Activated B cell treated with CpG ODN at 0.5 μM for 24 hours (primary cell): ENCODE measurements around the gene FMOD. TPM values are rescaled to one million over a fixed set of nuclear protein-coding genes. Genes with fewer than 3 reads are reported as not detected.

ENCODE experiments used
- ATAC-seq: fragments of 200-7000 bp; cut with Tn5 transposase; one replicate; pipeline ENCODE4 v1.10.0; 2021; ENCODE audit warnings: low read depth, mild to moderate bottlenecking, moderate library complexity
- CTCF ChIA-PET: fragments of 350-600 bp; sonication (Branson Sonifier 250); formaldehyde crosslinking; loops from one replicate; lab custom pipeline; 2021; ENCODE audit warnings: antibody characterized with exemption; lab: Charles Lee
- POLR2A ChIA-PET: fragments of 350-600 bp; sonication (Branson Sonifier 250); formaldehyde crosslinking; loops from one replicate; lab custom pipeline; 2021; ENCODE audit warnings: antibody characterized with exemption; lab: Charles Lee
- DNase-seq: peaks from one replicate; pipeline ENCODE4 v3.0.0; 2022
- H3K27ac Mint-ChIP-seq: one replicate; pipeline ENCODE4 v1.8.0; 2020; ENCODE audit warnings: mixed read lengths
- H3K27me3 Mint-ChIP-seq: one replicate; pipeline ENCODE4 v1.8.0; 2021; ENCODE audit warnings: mixed read lengths
- H3K36me3 Mint-ChIP-seq: one replicate; pipeline ENCODE4 v1.8.0; 2021; ENCODE audit warnings: low read depth, mixed read lengths
- H3K4me1 Mint-ChIP-seq: one replicate; pipeline ENCODE4 v1.8.0; 2021; ENCODE audit warnings: mixed read lengths
- H3K4me3 Mint-ChIP-seq: one replicate; pipeline ENCODE4 v1.8.0; 2020; ENCODE audit warnings: mild to moderate bottlenecking, mixed read lengths
- H3K9me3 Mint-ChIP-seq: one replicate; pipeline ENCODE4 v1.8.0; 2020; ENCODE audit warnings: mixed read lengths
- CTCF ChIP-seq: fragments of 200-600 bp; IDR thresholded peaks from one replicate; pipeline ENCODE4 v1.8.0; 2022; ENCODE audit warnings: antibody characterized with exemption, mild to moderate bottlenecking
- intact Hi-C: fragments of 100-400 bp; cut with micrococcal nuclease; formaldehyde crosslinking; loops from one replicate; pipeline ENCODE4 v1.15.1; 2024
- total RNA-seq: library from RNA; stranded (reverse); gene quantifications from 2 replicates; pipeline ENCODE4 v1.2.3, GENCODE V29; 2022

FMOD gene
- total RNA-seq, 1 donor from 2014 or later = not detected

- Mint-ChIP-seq H3K36me3 (no peaks in the 10 kb centered on the region), H3K4me1 (peaks cover 53% of the 10 kb centered on the region), H3K9me3 (no peaks in the 10 kb centered on the region), H3K4me3 (peak overlapping the region; percentile 59), H3K27ac (peak overlapping the region; percentile 88), H3K27me3 (no peaks in the 10 kb centered on the region)
- intact Hi-C loops = loop anchor here (5.0 to 10.0 kb wide), 3 partner anchors 95 to 1217 kb away; partner anchors contain the start of gene PTPN7
- ATAC-seq = no peak
- CTCF ChIA-PET = interaction anchor here (0.7 to 4.0 kb wide), 3 partner anchors 41 to 343 kb away, joined by 3 to 31 read pairs (median 3); no protein-coding TSS in a partner anchor
- no peak for DNase-seq
- TF ChIP-seq CTCF = no peak
- POLR2A ChIA-PET = interaction anchor here (1.0 kb wide), 1 partner anchor 77 kb away, joined by 4 read pairs; the partner anchor contains the start of gene BTG2
These were observed 31.1 kb upstream of the FMOD start for GRCh38 chr1:203382026-203382425.

- intact Hi-C loops = loop anchor here (2.0 to 10.0 kb wide), 4 partner anchors 40 to 1216 kb away; partner anchors contain the start of gene PTPN7
- Mint-ChIP-seq H3K4me3 (peak overlapping the region; percentile 59), H3K27me3 (no peaks in the 10 kb centered on the region), H3K36me3 (no peaks in the 10 kb centered on the region), H3K4me1 (peaks cover 53% of the 10 kb centered on the region), H3K9me3 (no peaks in the 10 kb centered on the region), H3K27ac (peak overlapping the region; percentile 88)
- DNase-seq = no peak
- ChIA-PET POLR2A (interaction anchor here (0.6 to 1.4 kb wide), 8 partner anchors 21 to 374 kb away, joined by 3 to 6 read pairs (median 4); partner anchors contain the start of gene TMEM183A), CTCF (interaction anchor here (0.7 to 4.0 kb wide), 9 partner anchors 19 to 342 kb away, joined by 3 to 31 read pairs (median 4); no protein-coding TSS in a partner anchor)
- ATAC-seq = peak; percentile 89
- TF ChIP-seq CTCF = no peak
These were observed 30.3 kb upstream of the FMOD start for GRCh38 chr1:203381151-203381751.

DNA sequence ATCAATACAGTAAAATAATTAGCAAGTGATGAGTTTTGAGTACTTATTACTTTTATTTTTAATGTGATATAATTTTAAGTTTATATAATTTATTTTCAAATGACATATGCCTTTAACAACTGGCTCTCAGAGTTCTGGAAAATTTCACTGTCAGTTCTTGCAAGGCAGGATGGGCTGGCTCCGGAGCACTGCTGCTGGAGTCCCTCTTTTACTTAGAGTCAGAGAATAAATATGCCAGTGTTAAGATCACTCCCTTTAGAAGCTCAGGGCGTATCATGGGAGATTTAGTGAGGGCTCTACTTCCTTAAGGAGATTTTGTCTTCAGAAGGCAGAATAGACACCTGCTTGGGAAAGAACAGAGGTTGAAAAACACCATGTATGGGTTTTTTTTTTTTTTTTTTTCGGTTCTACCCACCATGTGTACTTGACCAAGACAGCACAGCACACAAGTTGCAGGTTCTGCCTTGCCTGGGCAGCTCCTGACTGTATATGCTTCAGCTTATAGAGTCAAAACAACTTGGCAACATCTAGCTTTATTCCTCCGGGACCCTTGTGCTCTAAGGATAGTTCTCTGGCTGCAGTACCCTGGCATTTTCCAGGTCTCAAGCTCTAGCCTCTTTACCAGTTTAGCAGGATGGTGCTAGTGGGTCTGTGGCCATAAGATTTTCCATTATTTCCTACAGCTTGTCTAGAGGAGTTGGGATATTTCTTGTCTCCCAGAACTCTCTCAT lies 29.7 kb upstream of the FMOD start:
- ChIA-PET POLR2A (interaction anchor here (0.6 to 1.7 kb wide), 11 partner anchors 19 to 1057 kb away, joined by 3 to 8 read pairs (median 4); partner anchors contain the start of gene TMEM183A), CTCF (interaction anchor here (0.7 to 4.0 kb wide), 7 partner anchors 18 to 113 kb away, joined by 3 to 31 read pairs (median 5); no protein-coding TSS in a partner anchor)
- H3K27ac Mint-ChIP-seq = peak overlapping the region; percentile 88
- no peak for TF ChIP-seq CTCF
- no peaks in the 10 kb centered on the region for H3K9me3 Mint-ChIP-seq
- intact Hi-C loops = loop anchor here (2.0 to 10.0 kb wide), 4 partner anchors 40 to 1216 kb away; partner anchors contain the start of gene PTPN7
- H3K36me3 Mint-ChIP-seq = no peaks in the 10 kb centered on the region
- H3K27me3 Mint-ChIP-seq = no peaks in the 10 kb centered on the region
- ATAC-seq (peak; percentile 67), DNase-seq (no peak)
- peaks cover 53% of the 10 kb centered on the region for H3K4me1 Mint-ChIP-seq
- H3K4me3 Mint-ChIP-seq = peak overlapping the region; percentile 59

DNA sequence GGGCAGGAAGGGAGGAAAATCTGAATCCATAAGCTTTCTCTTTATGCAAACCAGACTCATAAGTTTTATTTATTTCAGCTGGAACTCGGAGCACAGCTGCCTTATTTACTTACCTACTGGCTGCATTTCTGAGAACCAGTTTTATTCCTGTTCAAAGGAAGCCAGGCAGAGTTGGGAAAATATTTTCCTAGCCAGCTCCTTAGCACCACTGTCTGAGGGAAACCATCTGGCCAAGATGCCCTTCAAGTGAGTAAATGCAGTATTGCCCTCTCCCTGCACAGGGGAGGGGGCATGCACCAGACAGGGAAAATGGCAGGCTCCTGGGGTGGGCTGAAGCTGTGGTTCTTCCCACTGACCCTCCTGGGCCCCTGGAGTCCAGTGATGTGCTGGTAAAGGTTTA lies 28.9 kb upstream of the FMOD start:
- POLR2A ChIA-PET = interaction anchor here (0.6 to 1.7 kb wide), 6 partner anchors 18 to 1058 kb away, joined by 3 to 8 read pairs (median 4); partner anchors contain the start of gene TMEM183A
- no peak for DNase-seq
- intact Hi-C loops = loop anchor here (2.0 to 10.0 kb wide), 4 partner anchors 39 to 1215 kb away; partner anchors contain the start of gene PTPN7
- H3K27ac Mint-ChIP-seq = no peak overlapping the region
- peaks cover 56% of the 10 kb centered on the region for H3K4me1 Mint-ChIP-seq
- no peaks in the 10 kb centered on the region for H3K9me3 Mint-ChIP-seq
- CTCF ChIA-PET = interaction anchor here (0.6 to 4.0 kb wide), 5 partner anchors 18 to 616 kb away, joined by 3 to 31 read pairs (median 4); no protein-coding TSS in a partner anchor
- H3K4me3 Mint-ChIP-seq = peak overlapping the region; percentile 21
- no peaks in the 10 kb centered on the region for H3K36me3 Mint-ChIP-seq
- H3K27me3 Mint-ChIP-seq = no peaks in the 10 kb centered on the region
- ATAC-seq = no peak
- TF ChIP-seq CTCF = no peak
